HG02970 (cell line): ENCODE results near the gene TFPI.

Source experiments
- ATAC-seq: cut with Tn5 transposase; IDR thresholded peaks from one replicate; pipeline ENCODE4 v1.9.1; 2021; ENCODE audit warnings: mild to moderate bottlenecking, moderate library complexity, moderate number of reproducible peaks; ENCODE audit not compliant: unreplicated experiment, low FRiP score

Gene TFPI

DNA sequence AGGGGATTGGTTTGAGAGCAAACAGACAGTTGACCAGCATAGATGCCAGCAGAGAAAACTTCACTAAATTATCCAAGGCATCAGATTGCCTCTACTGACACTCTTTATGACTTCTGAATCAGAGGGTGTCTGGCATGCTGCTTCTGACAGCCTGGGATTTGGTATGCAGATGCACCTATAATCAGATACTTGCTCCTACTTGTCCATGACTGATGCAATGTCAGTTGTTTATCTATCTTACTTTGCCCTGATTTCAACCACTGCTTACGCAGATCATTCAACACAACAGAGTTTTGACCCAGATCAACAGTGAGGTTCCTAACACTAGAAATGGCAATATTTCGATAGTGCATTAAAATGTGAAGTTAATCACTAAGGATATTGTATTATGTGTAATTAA lies 83.5 kb downstream of the TFPI start:
- ATAC-seq: no peak

DNA sequence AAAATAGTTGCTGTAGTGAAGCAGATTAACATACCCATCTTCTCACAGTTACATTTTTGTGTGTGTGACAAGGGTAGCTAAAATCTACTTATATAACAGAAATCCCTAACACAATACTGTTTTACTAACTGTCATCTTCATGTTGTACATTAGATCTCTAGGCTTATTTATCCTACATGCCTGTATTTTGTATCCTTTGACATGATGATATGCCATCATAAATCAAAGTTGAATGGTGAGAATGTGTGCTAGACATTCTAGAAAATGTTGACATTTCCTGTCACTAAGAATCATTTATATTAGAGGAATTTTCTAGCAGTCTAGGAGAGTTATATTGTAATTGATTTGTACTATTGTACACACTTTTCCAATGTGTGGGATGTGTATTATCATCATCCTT lies 84.7 kb downstream of the TFPI start:
- ATAC-seq: no peak

DNA sequence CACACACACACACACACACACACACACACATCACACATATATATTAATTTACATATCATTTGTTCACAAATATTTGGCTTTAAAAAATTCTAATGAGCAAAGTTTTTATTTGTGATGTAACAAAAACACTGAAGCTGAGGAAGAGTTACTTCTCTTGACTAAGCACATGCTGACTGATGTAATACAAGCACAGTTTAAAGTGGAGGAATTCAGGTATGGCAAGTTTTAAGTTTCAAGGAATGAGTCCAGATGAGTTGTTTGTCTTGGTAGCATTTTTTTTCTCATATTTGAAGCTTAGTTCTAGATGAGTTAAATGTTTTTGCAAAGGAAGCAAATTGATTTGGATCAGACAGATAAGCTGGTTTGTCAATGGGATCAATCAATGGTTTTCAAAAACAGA lies 86.0 kb downstream of the TFPI start:
- ATAC-seq: no peak

DNA sequence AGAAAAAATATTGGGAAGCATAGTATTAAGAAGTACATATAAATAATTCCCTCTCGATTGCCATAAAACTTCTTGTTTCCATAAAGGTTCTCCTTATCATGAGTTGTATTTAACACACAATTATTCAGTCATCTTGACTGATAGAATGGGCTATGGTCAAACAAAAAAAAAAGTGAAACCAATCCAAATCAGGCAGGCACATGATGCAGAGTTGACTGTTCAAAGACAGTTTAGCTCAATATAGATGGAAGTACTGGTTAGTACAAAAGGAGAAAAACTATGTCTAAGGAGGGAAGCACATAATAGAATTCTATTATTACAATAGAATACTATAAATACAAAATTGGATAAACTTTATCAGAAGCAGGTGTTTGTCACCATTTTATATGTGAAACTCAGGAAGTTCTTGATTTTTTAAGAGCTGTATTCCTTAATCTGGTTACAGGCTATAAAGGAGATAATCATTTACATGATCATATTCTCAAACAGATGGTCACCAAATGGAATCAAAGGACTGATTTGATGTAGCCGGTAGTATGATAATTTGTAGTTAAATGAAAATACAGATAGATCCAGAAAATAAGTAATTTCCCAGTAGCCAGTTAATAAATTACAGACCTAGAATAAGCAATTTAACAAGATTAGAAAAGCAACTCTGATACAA lies 88.0 kb downstream of the TFPI start:
- ATAC-seq: no peak

DNA sequence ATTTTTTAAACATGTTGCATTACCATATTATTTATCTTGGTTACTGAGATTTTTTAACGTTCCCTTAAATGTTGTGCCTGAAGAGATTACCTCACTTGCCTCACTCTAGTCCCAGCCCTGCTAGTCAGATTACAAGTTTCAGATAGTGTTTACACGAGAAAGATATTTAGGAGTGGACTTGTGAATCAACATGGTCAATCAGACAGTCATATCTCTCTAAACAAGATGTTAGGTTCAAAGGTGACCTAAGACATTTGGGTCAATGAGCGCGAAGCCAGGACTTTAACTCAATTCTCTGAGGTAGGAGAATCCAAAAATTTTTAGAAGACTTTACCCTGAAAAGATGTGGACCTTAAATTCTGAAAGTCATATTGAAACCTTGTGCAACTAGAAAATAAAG lies 91.4 kb downstream of the TFPI start:
- no peak for ATAC-seq

DNA sequence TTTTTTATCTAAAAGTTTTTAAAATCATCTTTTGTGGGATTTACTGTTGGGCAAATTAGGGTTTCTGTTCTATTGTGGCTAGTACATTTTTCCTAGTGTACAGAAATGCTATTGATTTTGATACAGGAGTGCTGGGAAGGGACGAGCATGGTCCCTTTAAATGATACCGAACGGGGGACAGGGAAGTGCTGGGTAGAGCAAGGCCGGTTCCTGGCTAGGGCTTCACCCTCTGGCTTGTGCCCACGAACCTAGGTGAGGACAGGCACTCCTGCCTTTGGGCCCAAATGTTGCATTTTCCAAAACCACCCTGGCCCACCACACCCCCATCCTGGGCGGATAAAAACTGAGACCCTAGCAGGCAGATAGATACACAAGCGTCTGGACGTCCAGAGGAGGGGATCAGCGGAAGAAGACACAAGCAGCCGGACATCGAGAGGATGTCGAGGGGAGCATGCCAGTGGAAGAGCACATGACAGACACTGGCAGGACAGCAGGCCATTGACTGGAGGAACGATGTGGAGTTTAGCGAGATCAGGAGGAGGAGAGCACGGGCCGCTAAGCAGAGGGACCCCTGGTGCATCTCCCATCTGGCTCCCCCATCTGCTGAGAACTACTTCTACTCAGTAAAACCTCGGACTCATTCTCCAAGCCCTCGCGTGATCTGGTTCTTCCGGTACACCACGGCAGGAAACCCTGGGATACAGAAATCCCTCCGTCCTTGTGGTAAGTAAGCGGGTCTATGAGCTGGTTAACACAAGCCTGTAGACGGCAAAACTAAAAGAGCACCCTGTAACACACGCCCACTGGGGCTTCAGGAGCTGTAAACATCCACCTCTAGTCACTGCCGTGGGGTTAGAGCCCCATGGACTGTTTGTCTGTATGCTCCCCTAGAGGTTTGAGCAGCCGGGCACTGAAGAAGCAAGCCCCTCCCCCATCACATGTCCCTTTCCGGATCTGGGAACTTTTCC lies 92.7 kb downstream of the TFPI start:
- ATAC-seq: no peak

DNA sequence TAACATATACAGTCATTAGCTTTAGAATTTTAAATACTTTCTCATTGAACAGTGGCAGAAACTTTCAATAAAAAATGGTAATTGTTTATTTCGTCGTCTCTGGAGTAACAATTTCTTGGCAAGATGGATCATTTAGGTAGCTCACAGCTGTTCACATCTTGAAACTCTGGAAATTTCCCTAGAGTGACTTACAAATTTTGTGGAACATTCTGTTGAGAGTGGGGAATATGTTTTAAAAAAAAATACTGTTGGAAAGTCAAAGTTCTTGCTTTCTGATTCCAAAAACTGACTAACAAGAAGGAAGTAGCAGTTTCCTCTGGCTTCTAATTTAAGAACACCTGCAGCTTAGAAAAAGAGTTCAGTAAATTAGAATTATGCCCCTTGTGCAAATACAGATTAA lies 95.0 kb downstream of the TFPI start:
- ATAC-seq: no peak

DNA sequence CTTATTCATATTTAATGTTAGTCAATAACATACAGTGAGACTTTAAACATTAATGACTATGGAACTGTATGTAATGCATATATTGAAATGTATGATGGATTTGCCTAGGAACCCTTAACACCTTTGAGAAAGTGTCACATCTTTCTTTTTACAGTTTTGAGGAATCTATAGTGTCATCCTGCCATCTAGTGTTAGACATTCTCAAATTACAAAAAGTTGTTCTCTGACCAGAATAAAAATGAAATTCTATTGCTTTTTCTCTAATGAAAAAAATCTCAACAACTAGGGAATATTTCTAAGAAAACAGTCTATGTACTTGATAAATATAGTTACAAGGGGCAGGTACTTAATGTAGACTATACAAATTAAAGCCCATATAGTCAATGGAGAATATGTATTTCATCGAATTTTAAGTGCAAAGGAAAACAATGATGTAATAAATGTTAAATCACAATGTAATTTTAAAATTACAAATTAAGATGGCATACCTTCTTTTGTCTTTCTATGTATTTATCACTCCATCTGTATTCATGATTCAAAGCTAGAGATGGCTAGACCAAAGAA lies 101.1 kb downstream of the TFPI start:
- no peak for ATAC-seq

DNA sequence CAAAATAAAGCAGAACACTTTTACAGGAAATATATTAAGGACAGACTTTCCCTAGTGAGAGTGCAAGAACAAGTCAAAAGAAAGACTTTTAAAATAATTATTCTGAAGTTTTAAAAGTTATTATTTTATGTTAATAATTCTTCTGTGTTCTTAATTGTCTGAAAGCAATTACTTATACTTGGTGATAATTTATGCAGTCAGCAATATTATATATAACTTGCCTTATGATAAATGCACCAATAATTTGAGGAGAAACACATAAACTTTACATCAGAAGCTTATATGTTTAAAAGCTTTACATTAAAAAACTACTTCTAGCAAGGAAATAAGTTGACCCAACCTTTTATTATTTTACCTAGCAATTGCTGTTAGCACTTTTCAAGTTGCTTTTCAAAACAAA lies 102.7 kb downstream of the TFPI start:
- no peak for ATAC-seq

DNA sequence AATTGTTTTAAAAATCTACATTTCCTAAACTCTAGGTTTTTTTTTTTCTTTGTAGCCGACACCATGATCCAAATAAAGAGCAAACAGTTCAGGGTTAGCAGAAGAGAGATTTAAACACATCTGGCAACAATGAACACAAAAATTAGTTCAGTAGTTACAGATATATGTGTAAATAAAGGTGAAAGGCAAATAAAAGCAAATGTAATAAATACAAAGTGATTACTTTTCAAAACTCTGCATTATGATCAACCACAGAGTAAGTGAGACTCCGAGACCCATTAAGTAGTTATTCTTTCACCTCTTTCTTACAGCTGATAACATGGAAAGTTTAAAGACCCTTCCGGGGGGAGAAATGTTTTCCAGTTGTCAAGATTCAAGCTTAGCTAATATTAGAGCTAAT lies 106.9 kb downstream of the TFPI start:
- no peak for ATAC-seq

DNA sequence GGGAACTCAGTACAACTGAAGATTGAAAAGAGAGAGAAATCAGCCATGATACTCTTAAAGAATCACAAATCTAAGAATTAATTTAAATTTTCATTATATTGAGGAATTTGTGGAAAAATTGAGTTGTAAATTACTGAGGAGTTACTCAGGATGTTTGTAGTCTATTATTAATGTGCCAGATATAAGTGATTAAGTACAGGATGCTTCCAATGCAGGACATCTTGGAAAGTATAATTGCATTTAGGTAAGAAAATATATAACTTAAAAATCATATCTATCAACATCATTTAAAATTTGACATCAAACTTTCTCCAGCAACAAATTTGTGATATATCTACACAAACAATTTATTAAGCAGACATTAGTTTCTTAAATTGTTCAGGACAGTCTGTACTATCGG lies 107.5 kb downstream of the TFPI start:
- ATAC-seq: no peak

DNA sequence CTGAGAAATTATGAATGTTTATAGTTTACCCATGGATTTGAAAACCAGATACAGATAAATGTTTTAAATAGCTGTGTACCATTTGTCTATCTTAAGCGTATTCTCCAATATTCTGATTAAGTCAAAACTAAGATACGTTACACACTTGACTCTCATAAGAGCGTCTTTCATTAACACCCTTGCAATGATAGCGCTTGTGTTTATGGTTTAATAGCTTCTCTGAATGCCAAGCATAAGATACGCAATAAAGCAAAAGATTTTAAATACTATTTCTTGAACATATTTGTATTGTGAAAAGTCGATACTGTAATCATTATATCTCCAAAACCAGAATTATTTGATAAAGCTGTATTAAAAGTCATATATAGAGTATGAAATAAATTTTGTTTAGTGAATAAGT lies 109.2 kb downstream of the TFPI start:
- ATAC-seq: no peak

DNA sequence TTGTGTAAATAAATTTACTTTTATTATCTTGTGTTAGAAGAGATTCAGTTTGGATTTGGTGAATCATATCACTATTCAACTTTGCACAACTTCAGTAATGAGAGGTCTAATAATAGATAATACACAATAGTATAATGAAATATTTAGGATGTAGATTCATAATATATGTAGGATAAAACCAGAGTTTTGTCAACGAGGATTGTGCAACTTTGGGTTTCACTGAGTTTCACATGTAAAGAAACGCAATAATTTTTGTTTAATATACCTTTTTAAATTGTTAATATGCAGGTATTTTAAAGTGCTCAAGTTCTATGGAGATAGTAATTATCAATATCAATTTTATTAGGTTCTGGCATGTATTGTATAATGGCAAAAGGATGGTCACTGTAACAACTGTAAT lies 111.5 kb downstream of the TFPI start:
- no peak for ATAC-seq

DNA sequence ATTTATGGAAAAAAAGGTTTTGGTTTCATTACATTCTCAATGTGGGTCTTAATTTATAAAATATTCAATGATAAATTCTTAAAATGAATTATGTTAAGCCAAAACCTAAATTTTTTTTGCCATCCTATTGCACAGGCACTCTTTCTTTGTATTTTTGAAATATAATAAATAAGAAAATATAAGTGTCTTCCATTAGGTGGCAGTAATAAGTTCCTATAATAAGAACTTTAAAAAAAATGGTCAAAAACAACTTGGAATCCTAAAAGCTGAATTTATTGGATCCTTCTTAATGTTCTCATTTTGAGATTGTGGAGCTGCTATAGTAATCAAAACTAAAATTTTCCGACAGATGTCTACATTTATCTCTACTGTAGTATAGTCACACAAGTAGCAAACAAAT lies 111.9 kb downstream of the TFPI start:
- no peak for ATAC-seq

DNA sequence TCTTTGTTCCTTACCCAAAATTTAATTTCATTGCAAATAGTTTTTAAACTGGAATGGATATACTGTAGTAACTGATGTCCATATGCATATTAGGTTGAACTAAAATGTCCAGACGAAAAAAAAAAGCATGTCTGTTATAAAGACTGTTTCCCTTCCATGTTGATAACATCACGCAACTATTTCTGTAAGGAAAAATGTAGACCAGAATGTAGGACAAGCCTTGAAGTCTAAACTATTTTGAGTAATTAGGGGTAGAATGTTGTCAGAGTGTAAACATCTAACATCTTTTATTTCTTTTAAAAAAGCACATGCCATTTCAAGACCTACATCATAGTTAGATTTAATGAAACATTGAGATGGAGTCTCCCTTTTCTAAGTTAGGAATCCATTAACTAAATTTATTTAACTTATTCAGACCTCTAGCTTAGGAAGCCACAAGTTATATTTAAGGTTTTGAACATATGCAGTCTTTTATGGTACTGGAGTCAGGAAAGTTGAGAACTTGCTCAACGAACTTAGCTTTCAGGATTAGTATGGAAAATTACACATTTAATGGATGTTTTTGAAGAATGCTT lies 114.0 kb downstream of the TFPI start:
- no peak for ATAC-seq

DNA sequence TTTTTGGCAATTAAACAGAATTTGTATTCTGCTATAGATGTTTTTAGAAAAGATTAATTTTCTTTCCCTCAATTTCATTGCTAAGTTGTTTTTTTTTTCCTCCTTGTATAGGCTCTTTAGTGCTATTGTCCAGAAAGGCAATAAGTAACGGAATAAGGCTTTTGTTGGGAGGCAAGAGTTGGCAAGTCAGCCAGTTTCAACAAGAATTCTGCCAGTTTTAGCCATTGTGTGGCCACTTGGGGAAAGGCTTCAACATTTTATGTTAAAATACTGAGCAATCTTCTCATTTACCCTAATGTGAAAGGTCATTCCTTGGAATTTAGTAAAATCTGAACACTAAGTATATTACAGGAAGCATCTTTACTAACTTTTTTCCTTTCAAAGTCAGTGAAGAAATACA lies 115.8 kb downstream of the TFPI start:
- no peak for ATAC-seq

DNA sequence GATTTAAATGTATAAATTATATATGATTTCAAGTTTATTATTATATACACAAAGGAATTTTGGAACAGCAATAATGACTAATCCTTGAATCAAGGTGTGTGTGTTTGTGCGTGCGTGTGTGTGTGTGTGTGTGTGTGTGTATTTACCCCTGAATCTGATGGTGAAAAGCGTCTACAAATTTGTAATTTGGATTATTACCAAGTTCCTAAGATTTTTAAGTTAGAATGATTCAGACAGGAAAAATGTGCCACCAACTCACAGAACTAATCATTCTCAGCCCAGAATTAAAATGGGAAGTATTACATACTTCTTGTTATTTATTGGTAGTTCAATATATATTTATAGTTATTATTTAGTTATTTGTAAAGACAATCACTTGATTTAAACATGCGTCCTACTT lies 118.5 kb downstream of the TFPI start:
- no peak for ATAC-seq

DNA sequence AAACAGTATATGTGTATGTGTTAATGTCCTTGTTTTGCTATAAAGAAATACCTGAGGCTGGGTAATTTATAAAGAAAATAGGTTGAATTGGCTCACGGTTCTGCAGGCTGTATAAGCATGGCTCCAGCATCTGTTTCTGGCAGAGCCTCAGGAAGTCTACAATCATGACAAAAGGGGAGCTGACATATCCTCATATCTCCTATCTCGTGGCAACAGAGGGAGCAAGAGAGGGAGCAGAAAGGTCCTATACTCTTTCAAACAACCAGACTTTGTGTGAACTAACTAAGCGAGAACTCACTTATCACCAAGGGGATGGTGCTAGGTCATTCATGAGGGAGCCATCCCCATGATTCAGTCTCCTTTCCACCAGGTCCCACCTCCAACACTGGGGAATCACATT lies 119.2 kb downstream of the TFPI start:
- no peak for ATAC-seq

DNA sequence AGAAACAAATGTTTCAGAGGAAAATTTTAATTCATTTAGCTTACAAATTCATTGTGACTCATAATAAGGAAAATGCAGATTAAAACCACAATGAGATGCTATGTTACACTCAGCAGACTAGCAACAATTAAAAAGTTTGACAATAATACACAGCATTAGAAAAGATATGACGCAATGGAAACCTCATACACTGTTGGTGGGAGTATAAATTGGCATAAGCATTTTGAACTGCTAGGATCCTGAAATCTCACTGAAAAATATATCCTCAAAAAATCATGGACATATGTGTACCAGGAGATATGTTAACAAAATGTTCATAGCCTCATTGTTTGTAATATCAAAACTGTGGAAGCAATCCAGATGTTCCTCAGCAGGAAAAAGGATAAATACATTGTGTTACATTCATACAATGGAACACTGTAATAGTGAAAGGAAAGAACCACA lies 119.9 kb downstream of the TFPI start:
- ATAC-seq: no peak

DNA sequence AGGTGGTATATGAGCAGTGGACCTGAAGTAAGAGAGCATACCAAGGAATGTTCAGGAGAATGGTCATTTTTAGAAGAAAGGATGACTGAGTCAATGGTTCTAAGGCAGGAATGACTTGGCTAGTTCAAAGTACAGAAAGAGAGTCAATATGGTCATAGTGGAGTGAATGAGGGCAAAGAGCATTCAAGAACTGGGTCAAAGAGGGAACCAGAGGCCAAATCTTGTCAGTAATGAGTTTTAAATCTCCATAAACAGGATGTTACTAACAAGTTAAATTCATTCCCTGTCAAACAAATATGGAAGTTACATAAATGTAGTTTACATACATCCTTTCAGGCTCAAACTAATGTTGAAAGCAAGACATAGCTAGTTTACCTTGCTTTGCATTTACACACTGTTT lies 122.3 kb downstream of the TFPI start:
- ATAC-seq: no peak

DNA sequence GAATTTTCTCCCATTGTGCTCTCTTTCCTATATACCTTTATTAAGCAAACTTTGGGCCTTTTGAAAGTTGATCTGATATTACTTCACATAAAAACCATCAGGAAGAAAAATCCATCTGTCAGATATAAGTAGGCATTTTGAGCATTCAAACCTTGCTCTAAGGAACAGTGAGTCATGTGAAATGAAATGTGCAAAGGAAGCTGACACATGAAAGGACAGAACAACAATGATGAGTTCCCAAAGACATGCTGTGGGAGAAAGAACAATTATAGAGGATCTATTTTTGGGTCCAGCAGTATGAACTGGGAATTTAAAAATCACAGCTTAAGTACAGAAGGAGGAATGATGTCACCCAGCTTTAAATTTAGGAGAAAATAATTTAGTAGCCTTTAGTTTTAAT lies 124.2 kb downstream of the TFPI start:
- no peak for ATAC-seq
